DMS153 (cell line): Measurements from ENCODE around the gene CCDC70.
"Not testable (repeated sequence)": the region's sequence is repeated elsewhere in the genome, so short reads cannot be mapped to it uniquely, and the experiment has no call there.

Experiments
- DNase-seq: peaks from one replicate; lab custom pipeline; 2025; lab: John Stamatoyannopoulos, UW

Gene CCDC70

DNA sequence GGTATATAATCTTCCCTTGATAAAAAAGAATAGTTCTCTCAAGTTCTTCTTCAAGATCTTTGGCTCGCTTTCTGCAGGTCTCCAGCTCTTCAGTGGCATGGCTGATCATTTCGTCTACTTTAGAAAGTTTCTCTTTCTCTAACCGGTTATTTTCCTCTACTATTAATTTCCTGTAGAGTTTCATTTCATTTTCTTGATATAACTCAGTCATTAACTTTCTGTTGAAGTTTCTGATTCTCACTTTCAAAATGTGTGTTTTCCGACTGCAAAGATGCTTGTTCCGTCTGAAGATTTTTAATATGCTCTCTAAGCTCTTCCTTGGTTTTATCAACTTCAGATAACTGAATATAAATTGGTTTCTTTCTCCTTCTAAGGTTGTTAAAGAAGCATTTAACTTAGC, 47.5 kb downstream of the CCDC70 start:
- DNase-seq: not testable (repeated sequence)

DNA sequence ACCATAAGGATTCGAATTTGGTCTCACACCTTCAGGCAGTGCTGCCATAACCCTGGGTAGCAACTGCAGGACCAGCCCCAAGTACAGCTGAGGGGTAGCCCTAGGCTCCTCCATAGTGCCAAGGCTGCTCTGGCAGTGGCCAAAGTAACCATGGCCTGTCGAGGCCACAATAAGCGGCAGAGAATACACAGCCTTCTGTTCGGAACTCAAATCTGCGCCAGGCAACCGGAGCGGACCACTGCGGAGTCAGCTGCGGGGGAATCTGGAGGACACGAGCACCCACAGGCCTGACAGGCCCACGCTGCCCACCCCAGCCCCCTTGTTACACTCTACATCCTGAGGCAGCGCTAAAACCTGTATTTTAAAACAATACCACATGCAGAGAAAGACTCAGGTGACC, 48.7 kb downstream of the CCDC70 start:
- no peak for DNase-seq

DNA sequence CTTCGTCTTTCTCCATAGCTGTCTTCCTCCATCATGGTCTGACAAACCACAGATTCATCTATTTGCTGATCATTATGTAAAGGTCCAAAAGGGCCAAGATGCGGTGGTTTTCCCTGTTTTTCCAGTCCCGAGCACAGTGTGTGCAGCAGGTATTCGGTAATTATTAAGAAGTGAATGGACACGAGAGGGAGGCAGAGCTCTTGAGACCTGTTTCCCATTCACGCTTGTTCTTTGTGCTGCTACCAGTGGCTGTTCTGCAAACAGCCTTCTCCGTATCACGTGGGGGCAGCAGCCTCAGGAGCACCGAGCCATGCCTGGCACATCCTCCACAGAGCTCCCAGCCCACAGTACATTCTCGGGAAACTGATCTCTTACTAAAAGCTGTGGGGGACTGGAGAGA, 50.3 kb downstream of the CCDC70 start:
- DNase-seq: peak; percentile 88

DNA sequence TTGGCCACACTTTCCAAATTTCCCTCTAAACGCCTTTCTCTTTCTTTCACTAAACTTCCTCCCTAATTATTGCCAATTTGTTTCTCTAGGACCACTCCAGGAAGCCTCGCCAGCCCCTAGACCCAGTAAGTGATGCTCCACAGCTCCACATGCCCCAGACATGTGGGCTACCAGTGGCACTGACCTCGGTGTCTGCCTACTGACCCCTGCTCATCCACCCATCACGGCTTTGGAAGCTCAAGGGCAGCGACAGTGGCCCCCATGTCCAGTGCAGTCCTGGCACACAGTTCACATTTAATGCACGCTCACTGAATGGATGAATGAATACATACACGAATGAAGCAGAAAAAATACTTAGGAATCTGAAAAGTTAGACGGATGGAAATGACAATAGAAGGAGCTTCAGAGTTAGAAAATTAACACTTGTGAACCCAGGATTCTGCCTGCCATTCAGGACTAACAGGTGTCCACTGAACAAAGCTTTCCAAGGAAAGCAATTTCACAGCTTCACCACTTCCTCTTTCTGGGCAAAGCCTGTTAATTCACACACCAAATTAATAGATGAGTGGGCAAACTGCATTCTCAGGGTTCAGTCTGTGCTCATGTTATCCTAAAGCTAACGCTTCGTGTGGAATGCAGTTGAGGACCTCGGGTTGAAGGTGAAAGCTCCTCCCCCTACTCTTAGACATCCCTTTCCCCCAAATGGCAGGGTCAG, 50.9 kb downstream of the CCDC70 start:
- no peak for DNase-seq

DNA sequence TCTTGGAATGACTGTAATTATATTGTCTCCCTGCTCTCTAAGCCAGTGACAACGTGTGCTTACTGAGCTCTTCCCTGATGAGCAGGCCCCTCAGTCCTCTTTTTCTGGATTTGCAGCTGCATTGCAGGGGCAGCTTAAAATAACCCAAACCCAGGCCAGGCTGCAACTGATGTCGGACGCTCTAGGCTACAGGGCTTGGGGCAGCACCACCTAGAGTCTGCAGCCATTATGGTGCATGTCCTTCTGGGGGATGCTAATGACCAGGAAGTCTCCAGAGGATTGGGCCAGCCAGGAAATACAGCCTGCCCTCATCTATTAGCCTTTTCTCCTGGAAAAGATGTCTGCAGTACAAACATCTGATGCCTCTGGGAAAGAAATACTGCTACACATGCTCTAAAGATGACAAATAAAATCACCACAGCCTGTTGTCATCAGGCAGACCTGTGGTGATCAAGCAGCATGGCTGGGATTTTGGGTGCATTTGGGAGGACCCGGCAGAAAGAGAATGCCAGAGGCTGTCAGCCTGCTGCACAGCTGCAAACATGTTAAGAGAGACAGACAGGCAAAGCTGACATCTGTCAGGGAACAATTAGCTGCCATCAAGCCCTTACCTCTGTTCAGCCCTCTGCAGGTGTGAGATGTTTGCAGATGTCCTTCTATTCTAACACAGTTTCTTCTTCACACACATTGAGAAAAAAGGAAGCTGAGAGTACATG, 51.8 kb downstream of the CCDC70 start:
- peak; percentile 41 for DNase-seq

DNA sequence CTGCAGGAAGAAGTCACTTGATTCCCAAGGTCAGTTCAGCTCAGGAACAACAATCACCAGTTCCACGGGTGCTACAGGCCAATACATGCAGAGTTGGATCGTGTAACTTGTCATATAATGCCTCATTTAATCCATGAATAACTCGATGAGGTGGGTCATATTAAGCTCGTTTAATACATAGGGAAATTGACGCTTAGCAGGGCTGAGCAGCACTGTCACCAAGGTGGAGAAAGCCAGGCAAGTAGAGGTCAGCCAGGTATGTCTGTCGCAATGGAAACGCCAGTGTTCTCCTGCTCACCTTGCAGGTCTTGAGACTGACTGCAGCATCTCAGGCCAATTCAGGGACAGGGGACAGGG, 52.3 kb downstream of the CCDC70 start:
- DNase-seq: no peak
